MM.1S (cell line): ENCODE results near the gene MAP3K5.

Experiments
- EZH2 ChIP-seq: fragments of 300-600 bp; sonication (generic); optimal IDR thresholded peaks from 2 replicates; pipeline ENCODE3; 2017; ENCODE audit warnings: low read depth, mild to moderate bottlenecking, antibody characterized with exemption, low read length, mixed read lengths
- EZH2phosphoT487 ChIP-seq: fragments of 300-600 bp; sonication (generic); IDR thresholded peaks from 2 replicates; pipeline ENCODE4 v1.6.1; 2018; ENCODE audit warnings: antibody characterized with exemption, low read length
- TF ChIP-seq, protein P1 (sequence below): fragments of 300-600 bp; sonication (generic); IDR thresholded peaks from 2 replicates; pipeline ENCODE4 v1.5.1; 2016; ENCODE audit warnings: antibody characterized with exemption, low read length, mixed read lengths

- TF ChIP-seq EZH2phosphoT487 (no peak), EZH2 (no peak)
- TF ChIP-seq, protein P1, sequence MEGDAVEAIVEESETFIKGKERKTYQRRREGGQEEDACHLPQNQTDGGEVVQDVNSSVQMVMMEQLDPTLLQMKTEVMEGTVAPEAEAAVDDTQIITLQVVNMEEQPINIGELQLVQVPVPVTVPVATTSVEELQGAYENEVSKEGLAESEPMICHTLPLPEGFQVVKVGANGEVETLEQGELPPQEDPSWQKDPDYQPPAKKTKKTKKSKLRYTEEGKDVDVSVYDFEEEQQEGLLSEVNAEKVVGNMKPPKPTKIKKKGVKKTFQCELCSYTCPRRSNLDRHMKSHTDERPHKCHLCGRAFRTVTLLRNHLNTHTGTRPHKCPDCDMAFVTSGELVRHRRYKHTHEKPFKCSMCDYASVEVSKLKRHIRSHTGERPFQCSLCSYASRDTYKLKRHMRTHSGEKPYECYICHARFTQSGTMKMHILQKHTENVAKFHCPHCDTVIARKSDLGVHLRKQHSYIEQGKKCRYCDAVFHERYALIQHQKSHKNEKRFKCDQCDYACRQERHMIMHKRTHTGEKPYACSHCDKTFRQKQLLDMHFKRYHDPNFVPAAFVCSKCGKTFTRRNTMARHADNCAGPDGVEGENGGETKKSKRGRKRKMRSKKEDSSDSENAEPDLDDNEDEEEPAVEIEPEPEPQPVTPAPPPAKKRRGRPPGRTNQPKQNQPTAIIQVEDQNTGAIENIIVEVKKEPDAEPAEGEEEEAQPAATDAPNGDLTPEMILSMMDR: no peak
Measured at GRCh38 chr6:136769759-136770158, 22.5 kb downstream of the MAP3K5 start.
